AG09319 (cell line): ENCODE results near the gene NKX6-2.

Source experiments
- DNase-seq: peaks from one replicate; pipeline ENCODE4 v3.0.0-alpha.2; 2010; ENCODE audit warnings: low read depth; ENCODE audit errors: extremely low read depth
- TF ChIP-seq, protein P1 (sequence below): IDR thresholded peaks from 2 replicates; pipeline ENCODE4 v1.5.1; 2011; ENCODE audit warnings: low read depth, mild to moderate bottlenecking, inconsistent platforms, low read length, moderate library complexity

NKX6-2 gene

DNA sequence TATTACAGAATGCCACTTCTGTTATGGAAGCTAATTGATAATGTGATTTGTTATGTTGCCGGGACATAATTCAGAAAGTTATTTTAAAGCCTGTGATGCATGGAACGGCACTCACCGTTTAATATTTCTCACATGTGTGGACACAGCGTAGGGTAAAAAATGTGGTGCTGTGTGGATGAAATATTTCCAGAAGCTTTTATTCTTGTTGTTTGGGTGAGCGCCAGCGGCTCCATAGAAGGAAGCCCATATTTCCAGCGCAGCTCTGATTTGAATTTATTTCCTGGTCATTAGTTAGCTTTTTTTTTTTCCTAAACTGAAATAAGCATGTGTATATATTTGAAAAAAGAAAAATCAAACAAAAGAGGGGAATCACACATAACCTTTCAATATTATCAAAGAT, 20.2 kb upstream of the NKX6-2 start:
- TF ChIP-seq, protein P1, sequence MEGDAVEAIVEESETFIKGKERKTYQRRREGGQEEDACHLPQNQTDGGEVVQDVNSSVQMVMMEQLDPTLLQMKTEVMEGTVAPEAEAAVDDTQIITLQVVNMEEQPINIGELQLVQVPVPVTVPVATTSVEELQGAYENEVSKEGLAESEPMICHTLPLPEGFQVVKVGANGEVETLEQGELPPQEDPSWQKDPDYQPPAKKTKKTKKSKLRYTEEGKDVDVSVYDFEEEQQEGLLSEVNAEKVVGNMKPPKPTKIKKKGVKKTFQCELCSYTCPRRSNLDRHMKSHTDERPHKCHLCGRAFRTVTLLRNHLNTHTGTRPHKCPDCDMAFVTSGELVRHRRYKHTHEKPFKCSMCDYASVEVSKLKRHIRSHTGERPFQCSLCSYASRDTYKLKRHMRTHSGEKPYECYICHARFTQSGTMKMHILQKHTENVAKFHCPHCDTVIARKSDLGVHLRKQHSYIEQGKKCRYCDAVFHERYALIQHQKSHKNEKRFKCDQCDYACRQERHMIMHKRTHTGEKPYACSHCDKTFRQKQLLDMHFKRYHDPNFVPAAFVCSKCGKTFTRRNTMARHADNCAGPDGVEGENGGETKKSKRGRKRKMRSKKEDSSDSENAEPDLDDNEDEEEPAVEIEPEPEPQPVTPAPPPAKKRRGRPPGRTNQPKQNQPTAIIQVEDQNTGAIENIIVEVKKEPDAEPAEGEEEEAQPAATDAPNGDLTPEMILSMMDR: no peak
- DNase-seq: no peak

DNA sequence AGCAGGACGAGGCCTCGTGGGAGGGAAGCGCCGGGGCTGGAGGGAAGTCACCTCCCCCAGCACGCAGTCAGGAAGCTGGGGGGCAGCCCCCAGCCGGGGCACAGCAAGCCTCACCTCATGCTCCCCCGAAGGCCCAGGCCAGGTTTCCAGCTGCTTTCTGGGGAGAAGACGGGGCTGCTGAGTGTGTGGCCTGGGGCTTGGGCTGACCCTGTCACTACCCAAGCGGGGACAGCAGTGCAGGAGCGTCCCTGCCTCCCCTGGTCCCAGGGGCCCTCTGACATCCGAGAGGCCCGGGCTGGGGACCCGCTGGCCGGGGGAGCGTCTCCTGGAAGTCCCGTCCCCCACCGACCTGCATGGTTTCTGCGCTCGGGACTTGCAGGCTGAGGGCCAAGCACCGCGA, 19.7 kb upstream of the NKX6-2 start:
- TF ChIP-seq, protein P1: no peak
- no peak for DNase-seq

DNA sequence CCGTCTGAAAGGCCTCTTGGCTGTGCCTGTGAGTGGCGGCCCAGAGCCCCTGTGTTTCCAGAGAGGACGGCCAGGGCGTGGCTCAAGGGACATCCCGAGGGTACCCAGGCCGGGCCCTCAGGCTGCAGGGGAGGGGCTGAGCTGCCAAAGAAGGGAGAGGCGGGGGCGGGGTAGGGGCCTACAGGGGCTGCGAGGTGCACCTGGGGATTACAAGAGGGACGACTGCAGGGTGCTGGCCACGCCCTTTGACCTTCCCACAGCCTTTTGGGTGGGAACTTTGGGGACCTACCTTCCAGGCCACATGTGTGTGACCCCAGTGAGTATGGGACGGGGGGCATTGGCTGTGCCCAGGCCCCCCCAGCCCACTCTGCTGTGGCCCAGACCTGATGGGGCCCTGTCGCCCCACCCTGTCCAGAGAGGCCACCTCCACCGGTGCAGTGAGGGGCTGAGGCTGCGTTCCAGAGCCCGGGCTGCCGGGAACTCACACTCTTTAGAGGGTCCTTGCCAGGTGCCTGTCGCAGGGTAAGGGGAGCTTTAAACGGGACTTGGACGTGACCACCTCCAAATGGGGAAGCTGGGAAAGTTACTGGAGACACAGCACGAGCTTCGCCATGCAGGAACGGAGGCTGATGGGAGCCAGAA, 19.0 kb upstream of the NKX6-2 start:
- no peak for DNase-seq
- TF ChIP-seq, protein P1: no peak

DNA sequence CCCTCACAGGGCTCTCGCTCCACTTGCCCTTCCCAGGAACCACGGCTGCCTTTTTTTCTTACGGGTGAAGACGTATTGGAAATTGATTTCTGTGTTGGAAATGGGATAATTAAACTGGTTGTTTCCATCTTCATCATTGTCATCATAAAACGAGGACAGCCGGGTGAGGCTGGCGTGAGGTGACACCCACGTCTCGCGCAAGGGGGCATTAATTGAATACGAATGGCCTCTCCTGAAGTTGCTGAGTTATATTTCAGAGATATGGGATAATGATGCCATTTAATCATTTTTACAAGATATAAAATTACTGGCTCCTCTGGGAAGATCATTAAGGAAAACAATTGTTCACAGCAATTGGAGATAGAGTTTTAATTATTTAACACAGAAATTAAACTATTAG, 18.3 kb upstream of the NKX6-2 start:
- TF ChIP-seq, protein P1: no peak
- no peak for DNase-seq

DNA sequence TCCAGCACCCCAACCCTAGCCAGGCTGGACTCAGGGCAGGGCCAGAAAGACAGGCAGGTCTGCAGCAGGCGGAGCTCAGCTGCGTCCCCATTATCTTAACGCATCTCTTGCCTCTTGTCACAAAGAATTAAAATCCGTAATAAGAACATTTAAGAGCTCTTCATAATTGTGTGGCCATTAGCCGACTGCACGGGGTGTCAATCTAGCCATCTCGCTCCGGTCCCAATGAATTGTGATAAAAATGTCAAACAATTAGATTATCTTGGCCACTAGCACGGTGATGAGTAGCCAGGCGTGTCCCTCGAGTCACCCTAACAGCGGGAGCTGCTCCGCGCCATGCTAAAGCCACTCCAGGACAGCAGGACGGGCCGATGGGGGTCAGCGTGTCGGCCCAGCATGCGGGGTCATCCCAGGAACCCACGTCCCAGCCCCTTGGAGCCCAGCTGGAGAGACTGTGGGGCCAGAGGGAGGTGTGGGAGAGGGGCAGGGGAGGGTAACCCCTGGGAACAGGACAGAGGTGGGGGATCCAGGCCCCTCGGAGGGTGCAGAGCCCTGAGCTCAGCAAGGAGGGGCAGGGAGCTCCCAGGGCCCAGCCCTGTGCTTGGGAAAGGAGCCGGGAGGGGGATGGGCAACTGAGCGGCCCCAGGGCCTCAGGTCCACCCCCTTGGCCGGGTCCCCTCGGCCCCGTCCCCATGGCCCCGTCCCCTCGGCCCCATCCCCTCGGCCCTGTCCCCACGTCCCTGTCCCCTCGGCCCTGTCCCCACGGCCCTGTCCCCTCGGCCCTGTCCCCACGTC, 17.7 kb upstream of the NKX6-2 start:
- TF ChIP-seq, protein P1: no peak
- no peak for DNase-seq

DNA sequence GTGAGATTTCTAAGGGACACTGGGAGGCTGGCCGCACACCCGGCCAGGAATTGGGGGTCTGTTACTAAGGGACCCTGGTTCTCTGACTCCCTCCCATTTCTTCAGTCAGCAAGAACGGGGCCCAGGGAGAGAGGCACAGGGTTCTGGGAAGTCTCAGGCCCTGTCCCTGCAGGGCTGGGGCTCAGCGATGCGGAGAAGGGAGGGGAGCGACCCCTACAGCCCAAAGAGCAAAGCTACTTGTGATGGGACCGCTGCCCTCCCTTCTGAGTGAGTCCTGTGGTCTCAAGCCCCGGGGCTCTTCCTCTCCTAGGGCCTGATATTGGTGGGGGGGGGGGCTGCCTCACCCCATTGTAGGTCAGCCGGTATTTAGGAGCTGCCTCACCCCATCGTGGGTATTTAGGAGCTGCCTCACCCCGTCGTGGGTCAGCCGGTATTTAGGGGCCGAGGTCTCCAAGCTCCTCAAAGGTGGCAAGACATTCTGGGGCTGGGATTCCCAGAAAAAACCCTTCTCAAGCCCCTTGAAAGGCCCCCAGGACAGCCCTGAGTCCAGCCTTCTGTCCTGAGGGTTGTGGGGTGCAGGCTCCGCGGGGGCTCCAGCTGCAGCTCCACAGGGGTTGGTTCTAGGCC, 16.9 kb upstream of the NKX6-2 start:
- TF ChIP-seq, protein P1: no peak
- DNase-seq: no peak

DNA sequence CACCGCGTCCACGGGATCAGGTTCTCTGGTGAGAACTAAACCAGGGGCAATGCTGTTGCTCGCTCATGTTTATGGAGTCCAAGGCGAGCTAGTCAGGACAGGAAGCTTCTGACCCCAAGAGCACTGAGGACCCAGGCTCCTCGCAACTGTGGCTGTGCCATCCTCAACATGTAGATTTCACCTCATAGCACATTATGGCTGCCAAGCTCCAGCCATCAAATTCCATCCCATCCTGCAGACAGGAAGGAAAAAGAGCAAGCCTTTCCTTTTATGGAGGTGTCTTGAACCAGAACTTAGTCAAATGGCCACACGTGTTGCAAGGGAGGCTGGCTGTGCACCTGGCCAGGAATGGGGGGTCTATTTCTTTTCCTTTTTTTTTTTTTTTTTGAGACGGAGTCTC, 16.1 kb upstream of the NKX6-2 start:
- TF ChIP-seq, protein P1: no peak
- no peak for DNase-seq
